ENCODE measurements around the gene TIAM2.

- TF ChIP-seq, protein P1, sequence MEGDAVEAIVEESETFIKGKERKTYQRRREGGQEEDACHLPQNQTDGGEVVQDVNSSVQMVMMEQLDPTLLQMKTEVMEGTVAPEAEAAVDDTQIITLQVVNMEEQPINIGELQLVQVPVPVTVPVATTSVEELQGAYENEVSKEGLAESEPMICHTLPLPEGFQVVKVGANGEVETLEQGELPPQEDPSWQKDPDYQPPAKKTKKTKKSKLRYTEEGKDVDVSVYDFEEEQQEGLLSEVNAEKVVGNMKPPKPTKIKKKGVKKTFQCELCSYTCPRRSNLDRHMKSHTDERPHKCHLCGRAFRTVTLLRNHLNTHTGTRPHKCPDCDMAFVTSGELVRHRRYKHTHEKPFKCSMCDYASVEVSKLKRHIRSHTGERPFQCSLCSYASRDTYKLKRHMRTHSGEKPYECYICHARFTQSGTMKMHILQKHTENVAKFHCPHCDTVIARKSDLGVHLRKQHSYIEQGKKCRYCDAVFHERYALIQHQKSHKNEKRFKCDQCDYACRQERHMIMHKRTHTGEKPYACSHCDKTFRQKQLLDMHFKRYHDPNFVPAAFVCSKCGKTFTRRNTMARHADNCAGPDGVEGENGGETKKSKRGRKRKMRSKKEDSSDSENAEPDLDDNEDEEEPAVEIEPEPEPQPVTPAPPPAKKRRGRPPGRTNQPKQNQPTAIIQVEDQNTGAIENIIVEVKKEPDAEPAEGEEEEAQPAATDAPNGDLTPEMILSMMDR (IDR thresholded peaks at IDR 0.05; ENCODE audit: borderline replicate concordance, extremely low read depth, low read length, poor library complexity, severe bottlenecking) = no peak
- no peak for TF ChIP-seq EZH2 (IDR thresholded peaks at IDR 0.05; ENCODE audit: borderline replicate concordance, low read depth, low read length, severe bottlenecking)
Measured at GRCh38 chr6:155270561-155271091, 275.5 kb downstream of the TIAM2 start.

All from DND-41 (cell line).